Testis (tissue), 3 donors: ENCODE measurements around the gene CBX8. TPM values are rescaled to one million over a fixed set of nuclear protein-coding genes. Genes with fewer than 3 reads are reported as not detected.

ENCODE experiments used
- DNase-seq: peaks from one replicate; pipeline ENCODE4 v3.0.0-alpha.2; 2019
- H3K27ac ChIP-seq, 2 donors: fragments of 200-600 bp; sonication (generic); one replicate each; pipeline ENCODE4 v1.5.1; 2019
- H3K27me3 ChIP-seq: fragments of 200-600 bp; sonication (generic); one replicate; pipeline ENCODE4 v1.5.1; 2019
- H3K36me3 ChIP-seq: fragments of 200-600 bp; sonication (generic); one replicate; pipeline ENCODE4 v1.5.1; 2017; ENCODE audit warnings: low read depth; ENCODE audit errors: missing control alignments
- H3K4me1 ChIP-seq: fragments of 200-600 bp; sonication (generic); one replicate; pipeline ENCODE4 v1.5.1; 2019
- H3K4me3 ChIP-seq, 2 donors: fragments of 200-600 bp; sonication (generic); one replicate each; pipeline ENCODE4 v1.5.1; 2017 to 2019
- H3K9me3 ChIP-seq: fragments of 200-600 bp; sonication (generic); one replicate; pipeline ENCODE4 v1.5.1; 2017
- CTCF ChIP-seq, 3 experiments: fragments of 450-650 bp in 2 of 3; fragments of 200-600 bp in 1 of 3; sonication (generic) in 1 of 3; IDR thresholded peaks; one replicate each; pipeline ENCODE4 v1.5.1; 2016 to 2019; ENCODE audit warnings: antibody characterized with exemption in 3 of 3, mild to moderate bottlenecking in 2 of 3, moderate library complexity in 1 of 3
- POLR2A ChIP-seq: fragments of 450-650 bp; IDR thresholded peaks from one replicate; pipeline ENCODE4 v1.6.1; 2017; ENCODE audit warnings: antibody characterized with exemption, mild to moderate bottlenecking, moderate library complexity
- WGBS, 2 donors: methylation state at CpG; one replicate each; pipeline ENCODE4 v1.1.5; 2018; 5-methylcytosine and 5-hydroxymethylcytosine counted together
- intact Hi-C: fragments of 100-400 bp; cut with DNase I; formaldehyde crosslinking; loops from one replicate; pipeline ENCODE4 v1.15.1; 2023; ENCODE audit warnings: low total_unique reads
- polyA plus RNA-seq: library from polyadenylated mRNA; stranded (reverse); fragments of 350-450 nt; fragmentation: Illumina TruSeq; extraction: RNeasy Lipid Tissue Mini Kit (QIAGEN cat#74804); gene quantifications from one replicate; pipeline ENCODE4 v1.2.3, GENCODE V29; 2014; ENCODE audit warnings: low read depth, low replicate concordance; ENCODE audit not compliant: insufficient read depth
- total RNA-seq, 2 donors: library from RNA; depleted of rRNA; stranded (reverse); fragments of >200 nt; gene quantifications; one replicate each; pipeline ENCODE4 v1.2.3, GENCODE V29; 2016

The CBX8 gene
- total and polyA plus RNA-seq, 3 donors from 2014 or later: 13.8 to 22.4 (median 13.9) TPM

- DNase-seq: no peak
- WGBS, 2 donors: 2 to 3% methylated on average over 52 to 63 of the region's 72 CpGs
- intact Hi-C loops: no loop called here
- Histone ChIP-seq H3K4me3 (peak overlapping the region; percentile 37 to 45), H3K9me3 (no peaks in the 10 kb centered on the region), H3K4me1 (peaks cover 10% of the 10 kb centered on the region), H3K27ac (peak overlapping the region in 1 of 2 donors; percentile 8), H3K36me3 (no peaks in the 10 kb centered on the region), H3K27me3 (peaks cover 6% of the 10 kb centered on the region)
- no peak for TF ChIP-seq POLR2A
- no peak for TF ChIP-seq CTCF (IDR thresholded peaks at IDR 0.05)
Measured at GRCh38 chr17:79812353-79813258, 15.7 kb upstream of the CBX8 start.

- intact Hi-C loops: no loop called here
- no peak for TF ChIP-seq CTCF (IDR thresholded peaks at IDR 0.05)
- TF ChIP-seq POLR2A: no peak
- Histone ChIP-seq H3K4me1 (peaks cover 10% of the 10 kb centered on the region), H3K36me3 (no peaks in the 10 kb centered on the region), H3K9me3 (no peaks in the 10 kb centered on the region), H3K27ac (no peak overlapping the region), H3K4me3 (peak overlapping the region in 1 of 2 donors; percentile 45), H3K27me3 (peaks cover 6% of the 10 kb centered on the region)
- 5 to 6% methylated on average over 13 to 20 of the region's 20 CpGs for WGBS, 2 donors
- no peak for DNase-seq
Measured at GRCh38 chr17:79811868-79812352, 15.0 kb upstream of the CBX8 start.

GRCh38 chr17:79811011-79811867 is 14.4 kb upstream of the CBX8 start:
- TF ChIP-seq POLR2A: no peak
- peak; percentile 30 to 52 (median 36) for TF ChIP-seq CTCF (IDR thresholded peaks at IDR 0.05)
- Histone ChIP-seq H3K4me3 (peak overlapping the region in 1 of 2 donors; percentile 45), H3K36me3 (no peaks in the 10 kb centered on the region), H3K27ac (no peak overlapping the region), H3K27me3 (peaks cover 6% of the 10 kb centered on the region), H3K9me3 (no peaks in the 10 kb centered on the region), H3K4me1 (peaks cover 10% of the 10 kb centered on the region)
- WGBS, 2 donors: 3 to 4% methylated on average over 29 to 50 of the region's 66 CpGs
- intact Hi-C loops: no loop called here
- no peak for DNase-seq

GRCh38 chr17:79810130-79811010 is 13.5 kb upstream of the CBX8 start:
- 2% methylated on average over 51 to 78 of the region's 79 CpGs for WGBS, 2 donors
- Histone ChIP-seq H3K4me1 (peaks cover 10% of the 10 kb centered on the region), H3K9me3 (no peaks in the 10 kb centered on the region), H3K27ac (no peak overlapping the region), H3K36me3 (no peaks in the 10 kb centered on the region), H3K27me3 (peaks cover 6% of the 10 kb centered on the region), H3K4me3 (peak overlapping the region; percentile 24 to 45)
- peak; percentile 89 for DNase-seq
- intact Hi-C loops: no loop called here
- TF ChIP-seq POLR2A: no peak
- no peak for TF ChIP-seq CTCF (IDR thresholded peaks at IDR 0.05)
